Transverse colon (tissue), 4 donors: ENCODE results near the gene LRRC2. TPM values are rescaled to one million over a fixed set of nuclear protein-coding genes. Genes with fewer than 3 reads are reported as not detected.

Experiments
- DNase-seq: peaks from one replicate; pipeline ENCODE4 v3.0.0-alpha.2; 2019
- H3K27ac ChIP-seq, 4 donors: fragments of 200-600 bp; sonication (generic); 2 replicates each; pipeline ENCODE4 v1.5.1; 2016 to 2018; ENCODE audit warnings: inconsistent platforms in 4 of 4
- H3K27me3 ChIP-seq: fragments of 200-600 bp; sonication (generic); 2 replicates; pipeline ENCODE4 v1.5.1; 2017; ENCODE audit warnings: inconsistent platforms
- H3K36me3 ChIP-seq, 4 donors: fragments of 200-600 bp; sonication (generic); 2 replicates each; pipeline ENCODE4 v1.5.1; 2017 to 2019; ENCODE audit warnings: inconsistent platforms in 4 of 4
- H3K4me1 ChIP-seq, 4 donors: fragments of 200-600 bp; sonication (generic); 2 replicates each; pipeline ENCODE4 v1.5.1; 2017 to 2020; ENCODE audit warnings: inconsistent platforms in 4 of 4
- H3K4me3 ChIP-seq, 4 donors: fragments of 200-600 bp; sonication (generic); 1 replicate in 1 of 4; 2 replicates in 3 of 4; pipeline versions ENCODE4 v1.5.1 to v1.6.1; 2017 to 2019; ENCODE audit warnings: inconsistent platforms in 4 of 4
- H3K9me3 ChIP-seq, 2 donors: fragments of 200-600 bp; sonication (generic); 2 replicates each; pipeline ENCODE4 v1.5.1; 2017 to 2019; ENCODE audit warnings: inconsistent platforms in 2 of 2
- CTCF ChIP-seq, 5 experiments: fragments of 200-600 bp in 3 of 5; fragments of 450-650 bp in 2 of 5; sonication (generic) in 3 of 5; IDR thresholded peaks; 1 replicate in 2 of 5; 2 replicates in 3 of 5; pipeline ENCODE4 v1.5.1; 2016 to 2017; ENCODE audit warnings: antibody characterized with exemption in 5 of 5, inconsistent platforms in 3 of 5, mild to moderate bottlenecking in 2 of 5, moderate library complexity in 1 of 5
- EP300 ChIP-seq: sonication (generic); formaldehyde crosslinking; IDR thresholded peaks from one replicate; pipeline ENCODE4 v1.6.1; 2017; ENCODE audit warnings: antibody characterized with exemption, low read depth
- POLR2A ChIP-seq: fragments of 450-650 bp; IDR thresholded peaks from one replicate; pipeline ENCODE4 v1.6.1; 2016; ENCODE audit warnings: antibody characterized with exemption, mild to moderate bottlenecking, moderate library complexity
- POLR2AphosphoS5 ChIP-seq, 3 donors: sonication (generic); formaldehyde crosslinking; IDR thresholded peaks; one replicate each; pipeline ENCODE4 v1.6.1; 2016; ENCODE audit warnings: antibody characterized with exemption in 3 of 3
- WGBS, 2 donors: methylation state at CpG; one replicate each; pipeline ENCODE4 v1.1.5; 2018; ENCODE audit warnings: low coverage in 1 of 2; 5-methylcytosine and 5-hydroxymethylcytosine counted together
- in situ Hi-C, 4 donors: fragments of 200-750 bp; cut with MboI; loops; one replicate each; pipeline versions ENCODE4 v1.15.0 to v1.15.1; 2017; ENCODE audit warnings: low sequenced_read_pairs in 3 of 4, low pct_ligation_motif_present in 1 of 4, low pct_unique_long_range_greater_than_20kb in 1 of 4
- intact Hi-C: fragments of 100-400 bp; cut with DNase I; formaldehyde crosslinking; loops from one replicate; pipeline ENCODE4 v1.15.1; 2023; ENCODE audit warnings: low total_unique reads
- total RNA-seq, 4 donors: library from RNA; depleted of rRNA; stranded (reverse); fragments of >200 nt; gene quantifications; one replicate each; pipeline ENCODE4 v1.1.0, GENCODE V29; 2016

LRRC2 gene
- total RNA-seq, 4 donors from 2014 or later, result 1.00 to 2.0 (median 1.6) TPM; not detected in 1

- TF ChIP-seq POLR2AphosphoS5 (IDR thresholded peaks at IDR 0.05) (no peak), EP300 (no peak), CTCF (IDR thresholded peaks at IDR 0.05) (no peak), POLR2A (no peak)
- H3K4me1 ChIP-seq, result peaks cover 0 to 9% (median 0%) of the 10 kb centered on the region in 4 donors
- in situ Hi-C loops (no loop called here), intact Hi-C loops (no loop called here)
- H3K27me3 ChIP-seq, result no peaks in the 10 kb centered on the region
- H3K36me3 ChIP-seq, result no peaks in the 10 kb centered on the region
- 88 to 100% methylated on average over 1 to 17 of the region's 17 CpGs for WGBS, 2 donors
- no peak for DNase-seq
- no peak overlapping the region for H3K4me3 ChIP-seq
- no peaks in the 10 kb centered on the region for H3K9me3 ChIP-seq
- H3K27ac ChIP-seq, result no peak overlapping the region
These were observed 21.2 kb downstream of the LRRC2 start for GRCh38 chr3:46544771-46545503.

DNA sequence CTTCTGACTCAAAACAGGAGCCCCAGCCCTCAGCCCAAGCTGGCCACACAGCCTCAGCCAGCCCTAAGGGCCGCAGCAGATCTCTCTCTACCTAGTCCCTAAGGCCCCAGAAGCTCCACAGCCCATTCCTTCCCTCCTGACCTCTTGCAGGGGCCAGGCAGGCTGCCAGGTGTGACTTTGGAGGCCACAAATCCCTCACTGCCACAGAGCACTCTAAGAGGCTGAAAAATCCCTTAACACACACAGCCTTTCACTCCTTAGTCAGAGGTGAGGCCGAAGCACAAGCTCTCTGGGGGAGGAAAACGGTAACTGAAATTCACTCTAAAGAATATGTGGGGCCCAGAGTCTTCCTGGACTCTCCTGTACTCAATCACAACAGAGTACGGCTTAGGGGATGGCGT lies 23.3 kb downstream of the LRRC2 start:
- Histone ChIP-seq H3K9me3 (no peaks in the 10 kb centered on the region), H3K4me3 (no peak overlapping the region), H3K36me3 (no peaks in the 10 kb centered on the region), H3K27ac (no peak overlapping the region), H3K4me1 (peaks cover 0 to 14% (median 0%) of the 10 kb centered on the region in 4 donors), H3K27me3 (no peaks in the 10 kb centered on the region)
- DNase-seq, result no peak
- in situ Hi-C loops (no loop called here), intact Hi-C loops (no loop called here)
- WGBS, 2 donors, result 71 to 92% methylated on average over 4 to 5 of the region's 5 CpGs
- no peak for TF ChIP-seq CTCF (IDR thresholded peaks at IDR 0.05)
- TF ChIP-seq POLR2A, result no peak
- TF ChIP-seq EP300, result no peak
- TF ChIP-seq POLR2AphosphoS5 (IDR thresholded peaks at IDR 0.05), result no peak

- in situ Hi-C loops (no loop called here), intact Hi-C loops (no loop called here)
- 67 to 85% methylated on average over 1 to 2 of the region's 2 CpGs for WGBS, 2 donors
- H3K27ac ChIP-seq, result no peak overlapping the region
- no peaks in the 10 kb centered on the region for H3K9me3 ChIP-seq
- no peaks in the 10 kb centered on the region for H3K27me3 ChIP-seq
- peaks cover 0 to 10% (median 0%) of the 10 kb centered on the region in 4 donors for H3K4me1 ChIP-seq
- DNase-seq, result no peak
- H3K4me3 ChIP-seq, result no peak overlapping the region
- no peaks in the 10 kb centered on the region for H3K36me3 ChIP-seq
- no peak for TF ChIP-seq POLR2A
- TF ChIP-seq EP300, result no peak
- TF ChIP-seq POLR2AphosphoS5 (IDR thresholded peaks at IDR 0.05), result no peak
- no peak for TF ChIP-seq CTCF (IDR thresholded peaks at IDR 0.05)
These were observed 23.8 kb downstream of the LRRC2 start for GRCh38 chr3:46542344-46542743.

DNA sequence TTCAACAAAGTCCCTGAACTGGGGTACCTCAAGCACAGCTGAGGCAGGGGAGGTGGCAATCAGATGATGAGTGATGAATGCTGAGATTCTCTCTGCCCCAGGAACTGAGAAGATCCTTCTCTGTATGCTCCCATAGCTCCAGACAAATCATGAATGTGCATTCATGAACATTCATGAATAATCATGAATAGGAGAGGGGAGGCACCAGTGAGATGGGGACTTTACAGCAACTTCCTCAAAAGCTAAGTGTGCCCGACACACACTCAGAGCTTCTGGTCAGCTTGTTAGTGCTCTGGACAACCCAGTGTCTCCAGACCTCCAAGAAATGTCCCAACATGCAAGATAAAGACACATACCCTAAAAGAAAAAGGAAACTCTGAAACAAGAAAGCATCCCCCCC lies 24.3 kb downstream of the LRRC2 start:
- intact Hi-C loops, result no loop called here
- 92 to 100% methylated on average over 1 of the region's 1 CpG for WGBS, 2 donors
- Histone ChIP-seq H3K36me3 (no peaks in the 10 kb centered on the region), H3K27ac (no peak overlapping the region), H3K4me3 (no peak overlapping the region), H3K9me3 (no peaks in the 10 kb centered on the region), H3K4me1 (peaks cover 0 to 10% (median 0%) of the 10 kb centered on the region in 4 donors), H3K27me3 (no peaks in the 10 kb centered on the region)
- TF ChIP-seq EP300 (no peak), CTCF (IDR thresholded peaks at IDR 0.05) (no peak), POLR2AphosphoS5 (IDR thresholded peaks at IDR 0.05) (no peak)
- in situ Hi-C loops, result no loop called here
- no peak for DNase-seq
